HepG2 (cell line): ENCODE data around the gene TLR9. TPM values are rescaled to one million over a fixed set of nuclear protein-coding genes. Genes with fewer than 3 reads are reported as not detected.

Experiments
- NFE2L2 ChIP-seq: fragments of 150-350 bp; IDR thresholded peaks from 2 replicates; pipeline ENCODE4 v1.6.1; 2014; ENCODE audit warnings: low read length
- RORA ChIP-seq: sonication (generic); formaldehyde crosslinking; IDR thresholded peaks from 2 replicates; pipeline ENCODE4 v1.5.0; 2020; ENCODE audit warnings: mild to moderate bottlenecking, missing genetic modification reagents, moderate library complexity
- SIN3A ChIP-seq: IDR thresholded peaks from 2 replicates; pipeline ENCODE4 v1.6.1; 2011; ENCODE audit warnings: low read depth, mild to moderate bottlenecking, control low read depth, low read length, borderline replicate concordance
- SRSF4 ChIP-seq: fragments of 200-400 bp; formaldehyde crosslinking; IDR thresholded peaks from one replicate; pipeline ENCODE4 v1.6.1; 2018; ENCODE audit warnings: mild to moderate bottlenecking, low read depth, low read length, moderate library complexity; ENCODE audit not compliant: poor library complexity, severe bottlenecking
- TEAD3 ChIP-seq: optimal IDR thresholded peaks from 2 replicates; pipeline ENCODE3; 2016; ENCODE audit warnings: borderline replicate concordance
- ZFX ChIP-seq: sonication (generic); formaldehyde crosslinking; IDR thresholded peaks from 2 replicates; pipeline ENCODE4 v1.4.0; 2020; ENCODE audit warnings: mild to moderate bottlenecking, low read depth, missing genetic modification reagents, moderate library complexity
- ZNF30 ChIP-seq: sonication (generic); formaldehyde crosslinking; IDR thresholded peaks from 2 replicates; pipeline ENCODE4 v1.5.0; 2020; ENCODE audit warnings: mild to moderate bottlenecking, missing genetic modification reagents
- ZNF407 ChIP-seq: sonication (generic); formaldehyde crosslinking; IDR thresholded peaks from one replicate; pipeline ENCODE4 v1.5.1; 2020; ENCODE audit warnings: mild to moderate bottlenecking, missing genetic modification reagents; ENCODE audit errors: not compliant biosample characterization
- ZNF75D ChIP-seq: sonication (generic); formaldehyde crosslinking; IDR thresholded peaks from 2 replicates; pipeline ENCODE4 v1.8.1; 2023; ENCODE audit warnings: missing genetic modification reagents, mild to moderate bottlenecking, borderline replicate concordance
- polyA plus RNA-seq, 8 experiments: library from polyadenylated mRNA; depleted of rRNA in 3 of 8; stranded (reverse) in 7 of 8; unstranded in 1 of 8; fragments of >200 nt; fragmentation: Illumina TruSeq in 4 of 8; extraction: Trizol in 4 of 8; gene quantifications; 2 replicates each; pipeline versions ENCODE4 v1.2.1 to v1.2.3, GENCODE V29; 2011 to 2016; ENCODE audit warnings: low read depth in 4 of 8, missing spikeins in 1 of 8, mixed read lengths in 1 of 8; ENCODE audit not compliant: insufficient read depth in 1 of 8
- total RNA-seq, 5 experiments: library from RNA; depleted of rRNA; stranded (reverse); fragments of >200 nt; fragmentation: Illumina TruSeq; extraction: Trizol; gene quantifications; 2 replicates each; pipeline ENCODE4 v1.2.3, GENCODE V29; 2016; ENCODE audit warnings: low read depth in 1 of 5
- TF ChIP-seq, protein P1 (sequence below): sonication (generic); formaldehyde crosslinking; IDR thresholded peaks from 2 replicates; pipeline ENCODE4 v1.8.1; 2022; ENCODE audit warnings: low read depth, mild to moderate bottlenecking, missing genetic modification reagents
- TF ChIP-seq, protein P2 (sequence below): sonication (generic); formaldehyde crosslinking; IDR thresholded peaks from 2 replicates; pipeline ENCODE4 v1.4.0; 2020; ENCODE audit warnings: missing genetic modification reagents
- TF ChIP-seq, protein P3 (sequence below): sonication (generic); formaldehyde crosslinking; IDR thresholded peaks from 2 replicates; pipeline ENCODE4 v1.4.0; 2020; ENCODE audit warnings: missing genetic modification reagents, borderline replicate concordance
- TF ChIP-seq, protein P4 (sequence below): sonication (generic); formaldehyde crosslinking; IDR thresholded peaks from 2 replicates; pipeline ENCODE4 v1.8.0; 2022; ENCODE audit warnings: low read depth, missing genetic modification reagents

The TLR9 gene
- total and polyA plus RNA-seq, 2 of the 13 experiments (the other 11 are each of a cell fraction or from before 2014, with no cell fraction given): not detected

- TF ChIP-seq, protein P1, sequence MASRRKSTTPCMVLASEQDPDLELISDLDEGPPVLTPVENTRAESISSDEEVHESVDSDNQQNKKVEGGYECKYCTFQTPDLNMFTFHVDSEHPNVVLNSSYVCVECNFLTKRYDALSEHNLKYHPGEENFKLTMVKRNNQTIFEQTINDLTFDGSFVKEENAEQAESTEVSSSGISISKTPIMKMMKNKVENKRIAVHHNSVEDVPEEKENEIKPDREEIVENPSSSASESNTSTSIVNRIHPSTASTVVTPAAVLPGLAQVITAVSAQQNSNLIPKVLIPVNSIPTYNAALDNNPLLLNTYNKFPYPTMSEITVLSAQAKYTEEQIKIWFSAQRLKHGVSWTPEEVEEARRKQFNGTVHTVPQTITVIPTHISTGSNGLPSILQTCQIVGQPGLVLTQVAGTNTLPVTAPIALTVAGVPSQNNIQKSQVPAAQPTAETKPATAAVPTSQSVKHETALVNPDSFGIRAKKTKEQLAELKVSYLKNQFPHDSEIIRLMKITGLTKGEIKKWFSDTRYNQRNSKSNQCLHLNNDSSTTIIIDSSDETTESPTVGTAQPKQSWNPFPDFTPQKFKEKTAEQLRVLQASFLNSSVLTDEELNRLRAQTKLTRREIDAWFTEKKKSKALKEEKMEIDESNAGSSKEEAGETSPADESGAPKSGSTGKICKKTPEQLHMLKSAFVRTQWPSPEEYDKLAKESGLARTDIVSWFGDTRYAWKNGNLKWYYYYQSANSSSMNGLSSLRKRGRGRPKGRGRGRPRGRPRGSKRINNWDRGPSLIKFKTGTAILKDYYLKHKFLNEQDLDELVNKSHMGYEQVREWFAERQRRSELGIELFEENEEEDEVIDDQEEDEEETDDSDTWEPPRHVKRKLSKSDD: no peak
- TF ChIP-seq NFE2L2 (no peak), RORA (CRISPR knock-in tag) (no peak), ZNF30 (CRISPR knock-in tag) (no peak), ZNF407 (CRISPR knock-in tag) (no peak), SRSF4 (no peak), ZFX (CRISPR knock-in tag) (no peak), SIN3A (no peak), ZNF75D (CRISPR knock-in tag) (no peak), TEAD3 (CRISPR knock-in tag) (no peak)
- TF ChIP-seq, protein P2, sequence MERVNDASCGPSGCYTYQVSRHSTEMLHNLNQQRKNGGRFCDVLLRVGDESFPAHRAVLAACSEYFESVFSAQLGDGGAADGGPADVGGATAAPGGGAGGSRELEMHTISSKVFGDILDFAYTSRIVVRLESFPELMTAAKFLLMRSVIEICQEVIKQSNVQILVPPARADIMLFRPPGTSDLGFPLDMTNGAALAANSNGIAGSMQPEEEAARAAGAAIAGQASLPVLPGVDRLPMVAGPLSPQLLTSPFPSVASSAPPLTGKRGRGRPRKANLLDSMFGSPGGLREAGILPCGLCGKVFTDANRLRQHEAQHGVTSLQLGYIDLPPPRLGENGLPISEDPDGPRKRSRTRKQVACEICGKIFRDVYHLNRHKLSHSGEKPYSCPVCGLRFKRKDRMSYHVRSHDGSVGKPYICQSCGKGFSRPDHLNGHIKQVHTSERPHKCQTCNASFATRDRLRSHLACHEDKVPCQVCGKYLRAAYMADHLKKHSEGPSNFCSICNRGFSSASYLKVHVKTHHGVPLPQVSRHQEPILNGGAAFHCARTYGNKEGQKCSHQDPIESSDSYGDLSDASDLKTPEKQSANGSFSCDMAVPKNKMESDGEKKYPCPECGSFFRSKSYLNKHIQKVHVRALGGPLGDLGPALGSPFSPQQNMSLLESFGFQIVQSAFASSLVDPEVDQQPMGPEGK (CRISPR knock-in tag): no peak
- TF ChIP-seq, protein P3, sequence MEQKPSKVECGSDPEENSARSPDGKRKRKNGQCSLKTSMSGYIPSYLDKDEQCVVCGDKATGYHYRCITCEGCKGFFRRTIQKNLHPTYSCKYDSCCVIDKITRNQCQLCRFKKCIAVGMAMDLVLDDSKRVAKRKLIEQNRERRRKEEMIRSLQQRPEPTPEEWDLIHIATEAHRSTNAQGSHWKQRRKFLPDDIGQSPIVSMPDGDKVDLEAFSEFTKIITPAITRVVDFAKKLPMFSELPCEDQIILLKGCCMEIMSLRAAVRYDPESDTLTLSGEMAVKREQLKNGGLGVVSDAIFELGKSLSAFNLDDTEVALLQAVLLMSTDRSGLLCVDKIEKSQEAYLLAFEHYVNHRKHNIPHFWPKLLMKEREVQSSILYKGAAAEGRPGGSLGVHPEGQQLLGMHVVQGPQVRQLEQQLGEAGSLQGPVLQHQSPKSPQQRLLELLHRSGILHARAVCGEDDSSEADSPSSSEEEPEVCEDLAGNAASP: no peak
- TF ChIP-seq, protein P4, sequence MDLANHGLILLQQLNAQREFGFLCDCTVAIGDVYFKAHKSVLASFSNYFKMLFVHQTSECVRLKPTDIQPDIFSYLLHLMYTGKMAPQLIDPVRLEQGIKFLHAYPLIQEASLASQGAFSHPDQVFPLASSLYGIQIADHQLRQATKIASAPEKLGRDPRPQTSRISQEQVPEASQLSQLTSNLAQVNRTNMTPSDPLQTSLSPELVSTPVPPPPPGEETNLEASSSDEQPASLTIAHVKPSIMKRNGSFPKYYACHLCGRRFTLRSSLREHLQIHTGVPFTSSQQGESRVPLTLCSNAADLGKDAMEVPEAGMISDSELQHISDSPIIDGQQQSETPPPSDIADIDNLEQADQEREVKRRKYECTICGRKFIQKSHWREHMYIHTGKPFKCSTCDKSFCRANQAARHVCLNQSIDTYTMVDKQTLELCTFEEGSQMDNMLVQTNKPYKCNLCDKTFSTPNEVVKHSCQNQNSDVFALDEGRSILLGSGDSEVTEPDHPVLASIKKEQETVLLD (CRISPR knock-in tag): no peak
- TF ChIP-seq, all 625 proteins: peak for 0
These were observed 16.6 kb upstream of the TLR9 start (continued) for GRCh38 chr3:52242039-52242438.
